Breast epithelium (tissue), 3 donors: Measurements from ENCODE around the gene TNFAIP8.

Source experiments
- POLR2A ChIP-seq: fragments of 450-650 bp; IDR thresholded peaks from one replicate; pipeline ENCODE4 v1.6.1; 2016; ENCODE audit warnings: antibody characterized with exemption, mild to moderate bottlenecking, moderate library complexity
- POLR2AphosphoS5 ChIP-seq, 3 donors: sonication (generic); formaldehyde crosslinking; IDR thresholded peaks; one replicate each; pipeline ENCODE4 v1.6.1; 2017; ENCODE audit warnings: antibody characterized with exemption in 3 of 3
- TF ChIP-seq, protein P1 (sequence below), 3 donors: fragments of 450-650 bp; IDR thresholded peaks; one replicate each; pipeline ENCODE4 v1.5.1; 2016 to 2017; ENCODE audit warnings: antibody characterized with exemption in 3 of 3, mild to moderate bottlenecking in 3 of 3, moderate library complexity in 3 of 3

DNA sequence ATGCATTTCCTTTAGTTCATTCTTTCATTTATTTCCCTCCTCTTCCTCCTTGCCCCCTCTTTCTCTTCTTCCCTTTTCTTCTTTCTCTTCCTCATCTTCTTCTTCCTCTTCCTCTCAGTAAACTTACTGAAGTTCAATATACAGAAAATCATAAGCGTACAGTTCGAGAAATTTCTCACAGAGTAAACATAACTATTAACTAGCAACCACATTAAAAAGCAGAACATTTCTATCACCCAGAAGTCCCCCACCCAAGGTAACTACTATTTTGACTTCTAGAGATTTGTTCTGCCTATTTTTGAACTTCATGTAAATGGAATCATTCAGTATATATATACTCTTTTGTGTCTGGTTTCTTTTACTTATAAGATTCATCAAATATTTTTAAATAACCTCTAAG is 48.2 kb downstream of the TNFAIP8 start:
- TF ChIP-seq, protein P1, sequence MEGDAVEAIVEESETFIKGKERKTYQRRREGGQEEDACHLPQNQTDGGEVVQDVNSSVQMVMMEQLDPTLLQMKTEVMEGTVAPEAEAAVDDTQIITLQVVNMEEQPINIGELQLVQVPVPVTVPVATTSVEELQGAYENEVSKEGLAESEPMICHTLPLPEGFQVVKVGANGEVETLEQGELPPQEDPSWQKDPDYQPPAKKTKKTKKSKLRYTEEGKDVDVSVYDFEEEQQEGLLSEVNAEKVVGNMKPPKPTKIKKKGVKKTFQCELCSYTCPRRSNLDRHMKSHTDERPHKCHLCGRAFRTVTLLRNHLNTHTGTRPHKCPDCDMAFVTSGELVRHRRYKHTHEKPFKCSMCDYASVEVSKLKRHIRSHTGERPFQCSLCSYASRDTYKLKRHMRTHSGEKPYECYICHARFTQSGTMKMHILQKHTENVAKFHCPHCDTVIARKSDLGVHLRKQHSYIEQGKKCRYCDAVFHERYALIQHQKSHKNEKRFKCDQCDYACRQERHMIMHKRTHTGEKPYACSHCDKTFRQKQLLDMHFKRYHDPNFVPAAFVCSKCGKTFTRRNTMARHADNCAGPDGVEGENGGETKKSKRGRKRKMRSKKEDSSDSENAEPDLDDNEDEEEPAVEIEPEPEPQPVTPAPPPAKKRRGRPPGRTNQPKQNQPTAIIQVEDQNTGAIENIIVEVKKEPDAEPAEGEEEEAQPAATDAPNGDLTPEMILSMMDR (IDR thresholded peaks at IDR 0.05), result no peak
- TF ChIP-seq POLR2A (no peak), POLR2AphosphoS5 (IDR thresholded peaks at IDR 0.05) (no peak)
